Measurements from ENCODE around the gene GALNT11.

DNA sequence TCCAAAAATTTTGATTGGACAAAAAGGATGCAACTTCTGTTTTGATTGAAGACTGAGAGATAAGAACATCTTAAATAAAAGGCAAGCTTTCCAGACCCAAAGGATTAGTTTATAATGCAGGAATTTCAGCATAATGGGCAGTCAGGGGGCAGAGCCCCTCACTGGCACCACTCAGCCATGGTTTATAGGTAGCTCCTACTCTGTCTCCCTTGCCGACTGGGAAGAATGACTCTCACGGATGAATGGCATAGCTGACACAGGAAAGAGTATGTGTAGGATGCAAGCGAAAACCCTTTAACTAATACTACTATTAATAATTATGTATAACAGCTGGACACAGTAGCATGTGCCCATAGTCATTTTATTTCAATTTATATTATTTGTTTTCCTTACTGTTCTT, 53.3 kb downstream of the GALNT11 start:
- TF ChIP-seq ESRRA (IDR thresholded peaks at IDR 0.05; ENCODE audit: borderline replicate concordance, low read length) (no peak), POLR2A (IDR thresholded peaks at IDR 0.05; ENCODE audit: low read length) (no peak), HOXA7 (CRISPR knock-in tag; IDR thresholded peaks at IDR 0.05) (no peak), RAD21 (conservative IDR thresholded peaks at IDR 0.05 in 1 of 2, IDR thresholded peaks at IDR 0.05 in 1 of 2) (no peak)
- TF ChIP-seq, protein P1, sequence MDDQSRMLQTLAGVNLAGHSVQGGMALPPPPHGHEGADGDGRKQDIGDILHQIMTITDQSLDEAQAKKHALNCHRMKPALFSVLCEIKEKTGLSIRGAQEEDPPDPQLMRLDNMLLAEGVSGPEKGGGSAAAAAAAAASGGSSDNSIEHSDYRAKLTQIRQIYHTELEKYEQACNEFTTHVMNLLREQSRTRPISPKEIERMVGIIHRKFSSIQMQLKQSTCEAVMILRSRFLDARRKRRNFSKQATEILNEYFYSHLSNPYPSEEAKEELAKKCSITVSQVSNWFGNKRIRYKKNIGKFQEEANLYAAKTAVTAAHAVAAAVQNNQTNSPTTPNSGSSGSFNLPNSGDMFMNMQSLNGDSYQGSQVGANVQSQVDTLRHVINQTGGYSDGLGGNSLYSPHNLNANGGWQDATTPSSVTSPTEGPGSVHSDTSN (IDR thresholded peaks at IDR 0.05), result no peak
- TF ChIP-seq, protein P2, sequence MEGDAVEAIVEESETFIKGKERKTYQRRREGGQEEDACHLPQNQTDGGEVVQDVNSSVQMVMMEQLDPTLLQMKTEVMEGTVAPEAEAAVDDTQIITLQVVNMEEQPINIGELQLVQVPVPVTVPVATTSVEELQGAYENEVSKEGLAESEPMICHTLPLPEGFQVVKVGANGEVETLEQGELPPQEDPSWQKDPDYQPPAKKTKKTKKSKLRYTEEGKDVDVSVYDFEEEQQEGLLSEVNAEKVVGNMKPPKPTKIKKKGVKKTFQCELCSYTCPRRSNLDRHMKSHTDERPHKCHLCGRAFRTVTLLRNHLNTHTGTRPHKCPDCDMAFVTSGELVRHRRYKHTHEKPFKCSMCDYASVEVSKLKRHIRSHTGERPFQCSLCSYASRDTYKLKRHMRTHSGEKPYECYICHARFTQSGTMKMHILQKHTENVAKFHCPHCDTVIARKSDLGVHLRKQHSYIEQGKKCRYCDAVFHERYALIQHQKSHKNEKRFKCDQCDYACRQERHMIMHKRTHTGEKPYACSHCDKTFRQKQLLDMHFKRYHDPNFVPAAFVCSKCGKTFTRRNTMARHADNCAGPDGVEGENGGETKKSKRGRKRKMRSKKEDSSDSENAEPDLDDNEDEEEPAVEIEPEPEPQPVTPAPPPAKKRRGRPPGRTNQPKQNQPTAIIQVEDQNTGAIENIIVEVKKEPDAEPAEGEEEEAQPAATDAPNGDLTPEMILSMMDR (IDR thresholded peaks at IDR 0.05), result no peak

All from A549 (cell line).